Fibroblast of peridontal ligament (primary cell): Measurements from ENCODE around the gene TSSC4.

Experiments used
- DNase-seq: peaks from one replicate; pipeline ENCODE4 v3.0.0-alpha.2; 2010; ENCODE audit errors: extremely low read depth

The TSSC4 gene

DNA sequence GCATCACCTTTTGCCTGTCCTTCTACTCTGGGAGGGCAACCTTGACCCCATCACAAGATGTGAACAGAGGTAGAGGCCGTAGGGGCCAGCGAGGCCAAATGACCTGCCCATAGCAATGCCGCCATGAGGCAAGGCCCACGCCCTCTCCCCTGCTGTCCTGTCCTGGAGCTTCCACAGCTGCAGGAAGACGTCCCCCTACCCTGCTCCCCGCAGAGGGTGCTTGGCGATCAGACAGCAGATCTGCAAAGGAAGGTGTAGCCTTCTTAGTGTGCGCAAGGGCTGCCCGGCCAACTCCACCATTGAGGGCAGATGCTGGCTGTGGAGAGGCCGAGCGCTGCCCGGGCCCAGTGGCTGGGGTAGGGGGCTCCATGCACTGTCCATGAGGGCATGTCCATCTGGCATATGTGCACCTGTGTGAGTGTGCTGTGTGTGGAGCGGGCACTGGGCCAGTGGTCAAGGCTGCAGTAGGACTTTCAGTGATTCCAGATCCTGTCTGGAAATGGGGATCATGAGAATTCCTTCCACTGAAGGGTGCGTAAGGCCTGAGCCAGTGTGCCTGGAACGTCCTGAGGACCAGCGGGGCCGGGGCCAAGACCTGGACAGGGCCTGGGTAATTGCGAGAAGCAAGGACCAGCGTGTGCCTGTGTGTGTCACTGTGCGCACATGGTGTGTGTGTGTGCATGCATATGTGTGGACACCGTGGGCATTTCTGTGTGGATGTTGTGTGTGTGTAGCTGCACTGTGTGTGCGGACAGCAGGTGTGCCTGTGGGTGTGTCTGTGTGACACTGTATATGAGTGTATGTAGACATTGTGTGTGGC is 32.8 kb downstream of the TSSC4 start:
- no peak for DNase-seq

DNA sequence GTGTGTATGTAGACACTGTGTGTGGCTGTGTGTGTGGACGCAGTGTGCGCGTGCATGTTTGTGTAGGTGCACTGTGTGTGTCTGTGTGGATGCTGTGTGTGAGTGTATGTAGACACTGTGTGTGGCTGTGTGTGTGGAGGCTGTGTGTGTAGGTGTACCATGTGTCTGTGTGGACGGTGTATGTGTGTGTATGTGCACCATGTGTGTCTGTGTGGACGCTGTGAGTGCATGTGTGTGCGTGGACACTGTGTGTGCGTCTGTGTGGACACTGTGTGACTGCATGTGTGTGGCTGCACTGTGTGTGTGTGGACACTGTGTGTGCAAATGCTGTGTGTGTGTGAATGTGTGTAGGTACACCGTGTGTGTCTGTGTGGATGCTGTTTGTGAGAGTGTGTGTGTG is 33.5 kb downstream of the TSSC4 start:
- no peak for DNase-seq

DNA sequence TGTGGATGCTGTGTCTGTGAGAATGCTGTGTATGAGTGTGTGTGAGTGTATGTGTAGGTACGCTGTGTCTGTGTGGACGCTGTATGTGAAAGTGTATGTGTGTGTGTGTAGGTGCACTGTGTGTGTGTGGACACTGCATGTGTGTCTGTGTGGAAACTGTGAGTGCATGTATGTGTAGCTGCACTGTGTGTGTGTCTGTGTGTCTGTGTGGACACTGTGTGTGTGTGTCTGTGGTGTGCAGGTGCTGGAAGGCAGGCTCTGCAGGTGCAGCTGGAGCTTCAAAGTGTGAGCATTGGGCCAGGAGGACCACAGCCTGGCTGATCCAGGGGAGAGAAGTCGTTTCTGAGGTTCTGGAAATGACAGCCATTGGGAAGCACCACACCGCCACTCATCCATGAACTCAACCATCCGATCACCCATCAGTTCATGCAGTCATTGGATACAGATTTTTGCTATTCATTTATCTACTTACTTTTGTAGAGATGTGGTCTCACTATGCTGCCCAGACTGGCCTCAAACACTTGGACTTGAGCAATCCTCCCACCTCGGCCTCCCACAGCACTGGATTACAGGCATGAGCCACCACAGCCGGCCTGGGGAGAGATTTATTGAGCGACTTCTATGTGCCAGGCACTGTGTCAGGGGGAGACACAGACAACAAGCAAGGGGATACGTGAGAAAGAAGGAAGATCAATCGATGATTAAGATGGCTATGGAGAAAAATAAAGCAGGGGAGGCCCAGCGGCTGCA is 34.1 kb downstream of the TSSC4 start:
- DNase-seq: no peak

DNA sequence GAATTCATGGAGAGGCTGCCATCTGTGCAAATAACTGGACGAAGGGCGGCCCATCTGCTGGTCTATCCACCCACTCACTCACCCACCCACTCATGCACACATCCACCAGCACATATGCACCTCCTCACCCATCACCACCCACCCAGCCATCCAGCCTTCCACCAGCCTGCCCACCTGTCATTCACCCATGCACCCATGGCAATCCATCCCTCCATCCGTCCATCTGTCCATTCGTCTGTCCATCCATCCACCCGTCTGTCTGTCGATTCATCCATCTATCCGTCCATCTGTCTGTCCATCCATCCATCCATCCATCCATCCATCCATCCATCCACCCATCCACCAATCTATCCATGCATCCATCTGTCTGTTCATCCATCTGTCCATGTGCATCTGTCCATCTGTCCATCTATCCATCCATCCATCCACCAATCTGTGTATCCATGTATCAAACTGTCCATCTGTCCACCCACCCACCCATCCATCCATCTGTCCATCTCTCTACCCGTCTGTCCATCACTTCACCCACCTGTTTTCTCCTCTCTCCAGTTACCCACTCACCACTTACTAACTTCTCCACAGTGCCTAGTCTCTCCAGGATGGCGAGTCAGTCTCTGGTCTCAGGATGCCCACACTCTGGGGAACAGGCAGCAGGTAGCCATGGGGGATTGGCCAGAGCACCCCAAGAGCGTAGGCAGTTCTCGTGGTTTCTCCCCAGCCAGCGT is 34.9 kb downstream of the TSSC4 start:
- no peak for DNase-seq

DNA sequence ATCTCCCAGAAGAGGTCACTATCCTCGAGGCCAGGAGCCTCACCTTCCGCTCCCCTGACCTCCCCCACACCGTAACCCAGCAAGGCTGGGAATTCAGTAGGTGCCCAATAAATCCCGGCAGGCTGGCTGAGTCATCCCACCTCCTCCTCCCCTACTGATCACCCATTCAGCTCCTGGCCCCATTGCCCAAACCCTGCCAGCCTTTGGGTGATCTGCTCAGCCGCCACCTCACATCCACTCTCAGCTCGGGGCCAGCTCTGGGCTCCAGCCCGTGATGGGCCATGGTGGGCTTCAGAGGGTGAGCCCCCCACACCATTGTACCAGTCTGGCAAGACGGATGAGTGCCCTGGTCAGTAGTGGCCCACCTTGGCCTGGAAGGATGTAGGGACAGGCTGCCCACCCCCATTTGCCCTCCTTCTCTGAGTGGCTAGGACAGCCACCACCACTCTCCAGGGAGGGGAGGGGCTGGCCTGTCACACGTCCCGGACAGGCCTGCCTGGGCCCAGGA is 35.5 kb downstream of the TSSC4 start:
- no peak for DNase-seq

DNA sequence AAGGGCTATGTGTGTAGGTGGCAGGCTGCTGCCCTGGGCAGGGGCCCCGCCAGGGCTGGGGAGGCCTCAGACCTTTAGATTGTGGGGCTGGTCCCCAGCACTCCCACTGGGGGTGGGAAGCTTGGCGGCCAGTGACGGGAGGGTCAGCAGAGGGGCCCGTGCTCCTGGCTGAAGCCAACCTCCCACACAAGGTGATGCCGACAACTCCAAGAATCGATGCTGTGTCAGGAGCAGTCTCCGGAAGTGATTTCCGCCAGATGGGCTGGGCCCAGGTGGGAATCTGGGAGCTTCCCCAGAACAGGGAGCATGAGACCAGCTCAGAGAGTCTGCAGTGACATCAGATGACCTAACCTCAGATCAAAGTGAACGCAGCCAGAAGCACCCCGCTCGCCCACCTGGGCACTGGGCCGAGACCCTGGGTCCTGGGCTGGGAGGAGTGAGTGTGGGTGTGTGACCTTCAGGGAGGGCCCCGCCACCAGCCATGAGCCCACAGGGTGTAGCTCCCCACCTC is 36.0 kb downstream of the TSSC4 start:
- no peak for DNase-seq

DNA sequence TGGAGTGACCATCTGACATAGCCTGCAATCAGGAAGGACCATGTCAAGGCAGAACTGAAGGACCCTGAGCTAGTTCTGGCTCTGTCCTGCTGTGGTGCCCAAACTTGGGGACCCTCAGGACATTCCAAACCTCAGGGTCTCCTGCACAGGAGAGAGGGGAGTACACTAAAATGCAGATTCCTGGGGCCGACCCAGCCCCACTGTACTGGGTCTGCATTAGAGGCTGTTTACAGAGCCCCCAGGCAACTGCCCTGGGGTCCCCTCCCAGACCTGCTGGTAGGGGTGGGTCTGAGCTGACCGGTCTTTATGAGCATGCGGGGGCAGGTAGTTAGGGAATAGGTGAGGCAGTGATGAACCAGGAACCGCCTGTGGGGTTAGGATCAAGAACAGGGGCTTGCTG is 37.0 kb downstream of the TSSC4 start:
- DNase-seq: no peak

DNA sequence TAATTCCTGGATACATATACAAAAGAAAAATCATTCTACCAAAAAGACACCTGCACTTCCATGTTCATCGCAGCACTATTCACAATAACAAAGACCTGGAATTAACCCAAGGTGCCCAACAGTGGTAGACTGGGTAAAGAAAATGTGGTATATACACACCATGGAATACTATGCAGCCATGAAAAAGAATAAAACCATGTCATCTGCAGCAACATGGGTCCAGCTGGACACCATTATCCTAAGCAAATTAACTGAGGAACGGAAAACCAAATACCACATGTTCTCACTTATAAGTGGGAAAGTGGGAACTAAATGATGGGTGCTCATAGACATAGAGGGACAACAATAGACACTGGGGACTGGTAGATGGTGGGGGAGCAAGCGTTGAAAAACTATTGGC is 39.3 kb downstream of the TSSC4 start:
- DNase-seq: no peak

DNA sequence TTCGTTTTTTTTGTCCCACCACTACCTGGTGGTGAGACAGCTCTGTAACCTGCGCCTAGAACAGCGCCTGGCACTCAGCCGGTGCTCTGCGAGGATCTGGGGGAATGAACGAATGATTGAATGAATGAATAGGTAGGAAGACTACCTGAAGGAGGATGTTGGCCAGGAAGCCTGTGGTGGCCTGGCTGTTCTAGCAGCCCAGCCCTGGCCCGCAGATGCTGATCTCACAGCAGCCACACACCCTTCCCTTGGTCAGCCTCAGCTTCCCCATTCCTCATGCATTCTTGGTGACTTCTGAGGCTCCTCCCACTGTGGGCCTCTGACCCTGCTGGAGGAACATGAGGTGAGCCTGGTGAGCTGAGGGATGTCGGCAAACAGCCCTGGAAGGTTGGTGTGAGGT is 40.1 kb downstream of the TSSC4 start:
- no peak for DNase-seq

DNA sequence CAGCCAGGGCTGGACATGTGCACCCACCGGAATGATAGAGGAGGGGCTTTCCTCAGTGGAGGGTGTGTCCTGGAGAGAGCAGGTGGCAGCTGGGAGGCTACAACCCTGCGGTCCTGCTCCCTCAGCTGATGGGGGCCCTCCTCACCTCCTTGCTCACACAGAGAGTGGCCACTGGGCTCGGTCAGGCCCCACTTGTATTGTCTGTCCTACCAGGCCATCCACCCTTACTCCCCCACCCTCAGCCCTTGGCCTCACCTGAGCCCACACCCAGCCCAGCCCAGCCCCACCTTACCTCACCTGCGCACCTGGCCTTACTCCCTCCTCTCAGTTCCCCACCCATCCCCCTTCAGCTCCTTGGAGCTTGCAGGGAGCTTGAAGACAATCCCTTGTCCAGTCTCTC is 40.6 kb downstream of the TSSC4 start:
- DNase-seq: no peak

DNA sequence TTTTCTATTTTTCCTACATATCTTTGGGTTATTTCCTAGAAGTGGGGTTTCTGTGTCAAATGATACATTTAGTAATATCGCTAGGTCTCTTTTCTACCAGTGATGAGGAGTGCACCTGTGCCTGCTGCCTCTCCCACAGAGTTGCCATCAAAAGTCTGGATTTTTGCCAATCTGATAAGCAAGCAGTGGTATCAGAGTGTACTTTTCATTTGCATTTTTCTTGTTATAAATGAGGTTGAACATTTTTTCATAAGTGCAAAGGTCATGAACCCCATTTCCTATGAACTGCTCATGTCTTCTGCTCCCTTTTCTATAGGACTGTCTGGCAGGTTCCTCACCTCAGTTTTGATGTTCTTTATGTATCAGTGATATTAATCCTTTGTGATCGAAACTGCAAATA is 42.0 kb downstream of the TSSC4 start:
- DNase-seq: no peak

DNA sequence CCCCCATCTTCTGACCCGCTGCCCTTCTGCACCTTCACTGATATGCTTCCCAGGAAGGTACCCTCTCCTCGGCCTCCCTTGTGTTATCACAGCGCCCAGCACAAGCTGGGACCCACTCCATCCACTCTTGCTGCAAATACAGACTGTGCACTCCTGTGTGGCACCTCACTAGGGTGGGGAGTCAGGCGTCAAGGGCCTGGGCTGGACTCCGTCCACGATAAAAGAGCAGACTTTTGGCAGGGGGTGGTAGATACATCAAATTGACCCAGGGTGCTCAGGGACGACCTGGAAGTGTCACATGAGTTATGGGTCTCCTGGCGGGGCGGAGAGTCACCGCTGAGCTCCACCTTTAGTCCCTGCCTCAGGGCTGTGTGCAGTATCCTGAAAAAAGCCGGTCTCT is 42.9 kb downstream of the TSSC4 start:
- DNase-seq: no peak

DNA sequence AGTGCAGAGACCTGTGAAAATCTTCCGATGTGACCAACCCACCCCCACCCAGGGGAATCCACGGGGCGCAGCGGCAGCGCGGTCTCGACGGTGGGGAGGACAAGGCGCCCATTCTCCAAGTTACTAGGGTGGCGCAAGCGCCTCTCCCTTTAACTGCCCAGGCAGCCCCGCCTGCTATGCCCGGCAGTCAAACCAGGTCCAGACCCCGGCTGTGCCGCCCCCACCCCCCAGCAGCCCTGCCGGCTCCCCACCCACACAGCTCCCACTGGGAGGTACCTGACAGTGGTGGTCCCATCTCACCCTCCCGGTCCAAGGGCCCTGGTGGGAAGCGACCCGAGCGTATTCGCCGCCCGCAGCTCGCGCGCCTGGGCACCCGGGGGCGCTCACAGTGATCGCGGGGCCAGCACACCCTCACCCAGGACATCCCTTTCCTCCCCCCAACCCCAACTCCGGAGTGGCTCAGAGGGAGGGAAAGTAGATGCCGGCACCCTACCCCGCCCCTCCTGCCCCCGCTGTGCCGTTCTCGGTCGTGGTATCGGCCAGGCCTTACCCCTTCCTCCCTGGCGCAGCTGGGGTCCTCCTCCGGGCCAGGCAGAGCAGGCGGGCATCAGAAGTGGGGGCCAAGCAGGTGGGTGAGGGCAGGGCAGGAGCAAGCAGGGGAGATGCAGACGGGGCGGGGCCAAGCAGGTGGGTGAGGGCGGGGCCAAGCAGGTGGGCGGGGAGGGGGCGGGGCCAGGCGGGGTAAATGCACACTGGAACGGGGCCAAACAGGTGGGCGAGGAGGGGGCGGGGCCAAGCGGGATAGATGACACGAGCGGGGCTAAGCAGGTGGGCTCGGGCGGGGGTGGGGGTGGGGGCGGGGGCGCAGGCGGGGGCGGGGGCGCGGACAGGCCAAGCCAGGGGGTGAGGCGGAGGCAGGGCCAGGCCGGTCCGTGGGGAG is 43.6 kb downstream of the TSSC4 start, which contains the start of gene TRPM5:
Gene TRPM5, minus strand, starts transcription at position 634 of the 940 bp plus-strand sequence. CDS start 21,478 bp downstream, outside the sequence.
- DNase-seq: no peak

DNA sequence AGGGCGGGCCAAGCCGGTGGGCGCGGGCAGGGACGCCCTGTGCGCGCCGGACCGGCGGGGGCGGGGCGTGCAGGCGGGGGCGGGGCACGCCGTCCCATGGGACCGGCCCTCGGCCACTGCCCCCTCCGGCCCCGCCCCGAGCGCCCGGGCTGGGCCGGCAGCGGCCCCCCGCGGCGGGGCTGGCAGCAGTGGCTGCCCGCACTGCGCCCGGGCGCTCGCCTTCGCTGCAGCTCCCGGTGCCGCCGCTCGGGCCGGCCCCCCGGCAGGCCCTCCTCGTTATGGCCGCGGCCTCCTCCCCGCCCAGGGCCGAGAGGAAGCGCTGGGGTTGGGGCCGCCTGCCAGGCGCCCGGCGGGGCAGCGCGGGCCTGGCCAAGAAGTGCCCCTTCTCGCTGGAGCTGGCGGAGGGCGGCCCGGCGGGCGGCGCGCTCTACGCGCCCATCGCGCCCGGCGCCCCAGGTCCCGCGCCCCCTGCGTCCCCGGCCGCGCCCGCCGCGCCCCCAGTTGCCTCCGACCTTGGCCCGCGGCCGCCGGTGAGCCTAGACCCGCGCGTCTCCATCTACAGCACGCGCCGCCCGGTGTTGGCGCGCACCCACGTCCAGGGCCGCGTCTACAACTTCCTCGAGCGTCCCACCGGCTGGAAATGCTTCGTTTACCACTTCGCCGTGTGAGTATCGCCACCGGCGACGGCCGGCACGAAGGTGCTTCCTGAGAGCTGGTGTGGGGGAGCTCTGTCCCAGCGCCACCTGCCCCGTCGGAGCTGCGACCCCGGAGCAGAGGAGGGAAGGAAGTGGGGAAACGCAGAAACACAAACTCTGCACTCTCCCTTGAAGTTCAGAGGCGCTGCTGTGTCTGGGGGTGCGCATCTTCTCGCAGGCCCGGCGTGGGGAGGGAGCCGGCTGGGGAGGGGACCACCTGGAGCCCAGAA is 44.5 kb downstream of the TSSC4 start, which contains the start of gene KCNQ1:
Gene KCNQ1, plus strand, starts transcription at position 188 of the 925 bp plus-strand sequence. Its CDS starts 91 bp downstream, at position 279.
- no peak for DNase-seq

DNA sequence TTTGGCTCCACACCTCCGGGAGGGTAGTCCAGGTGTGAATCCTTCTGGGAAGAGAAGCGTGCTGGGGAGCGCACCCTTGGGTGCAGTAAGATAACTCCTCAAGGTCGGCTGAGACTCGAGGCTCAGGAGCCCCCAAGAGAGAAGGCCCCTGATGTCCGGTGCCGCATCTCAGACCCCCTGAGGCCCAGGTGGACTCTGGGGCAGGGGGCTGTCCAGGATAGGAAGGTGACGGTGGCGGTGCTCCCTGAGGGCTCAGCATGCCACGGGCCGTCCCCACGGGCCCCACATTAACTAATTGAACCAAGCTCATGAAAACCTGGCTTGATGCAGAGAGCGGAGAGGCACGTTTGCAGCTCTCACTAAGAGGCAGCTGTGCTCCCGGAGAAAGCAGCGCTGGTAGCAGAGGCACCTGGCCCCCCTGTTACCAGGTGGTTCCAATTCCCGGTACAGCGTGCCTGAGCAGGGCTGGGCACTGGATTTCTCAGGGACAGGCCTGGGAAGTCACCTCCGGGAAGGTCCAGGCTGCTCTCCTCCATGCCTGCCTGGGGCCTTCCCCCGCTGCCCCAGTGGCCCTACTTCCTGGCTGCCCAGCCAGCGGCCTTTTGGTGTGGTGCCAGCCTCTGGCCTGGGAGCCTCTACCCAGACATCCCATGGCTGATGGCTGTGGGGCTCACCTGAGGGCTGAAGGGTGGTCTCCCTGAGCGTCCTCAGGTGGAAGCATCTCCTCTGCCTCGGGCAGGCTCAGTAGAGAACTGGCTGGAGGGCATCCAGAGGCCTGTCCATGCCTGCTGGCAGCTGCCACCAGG is 45.4 kb downstream of the TSSC4 start:
- DNase-seq: no peak

DNA sequence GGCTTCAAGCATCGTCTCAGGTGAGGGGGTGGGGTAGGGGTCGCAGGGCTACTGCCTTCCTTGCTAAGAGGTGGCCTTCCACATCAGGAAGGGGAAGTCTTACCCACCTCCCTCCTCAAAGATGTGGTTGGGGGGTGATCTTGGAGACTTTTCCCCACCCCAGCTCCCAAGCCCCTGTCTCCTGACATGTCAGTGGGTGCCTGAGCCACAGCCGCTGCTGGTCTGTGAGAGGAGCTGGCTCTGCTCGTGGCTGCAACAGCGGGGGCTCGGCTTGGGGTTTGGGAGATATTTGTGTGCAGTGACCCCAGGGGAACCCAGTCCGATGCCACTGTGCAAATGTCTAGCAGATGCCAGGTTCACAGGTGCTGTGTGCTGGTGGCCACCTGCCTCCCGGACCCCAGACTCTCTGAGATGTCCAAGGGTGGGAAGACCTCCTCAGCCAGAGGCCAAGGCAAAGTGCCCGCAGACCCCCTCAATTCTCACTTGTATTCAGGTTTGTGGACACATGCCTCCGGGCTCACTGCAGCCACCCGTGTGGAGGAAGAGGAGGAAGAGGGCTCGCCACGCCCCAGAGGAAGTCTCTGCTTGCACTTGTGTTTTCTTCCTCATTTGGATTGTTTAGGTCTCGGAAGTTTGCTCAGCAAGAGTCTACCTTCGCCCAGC is 46.2 kb downstream of the TSSC4 start:
- no peak for DNase-seq

DNA sequence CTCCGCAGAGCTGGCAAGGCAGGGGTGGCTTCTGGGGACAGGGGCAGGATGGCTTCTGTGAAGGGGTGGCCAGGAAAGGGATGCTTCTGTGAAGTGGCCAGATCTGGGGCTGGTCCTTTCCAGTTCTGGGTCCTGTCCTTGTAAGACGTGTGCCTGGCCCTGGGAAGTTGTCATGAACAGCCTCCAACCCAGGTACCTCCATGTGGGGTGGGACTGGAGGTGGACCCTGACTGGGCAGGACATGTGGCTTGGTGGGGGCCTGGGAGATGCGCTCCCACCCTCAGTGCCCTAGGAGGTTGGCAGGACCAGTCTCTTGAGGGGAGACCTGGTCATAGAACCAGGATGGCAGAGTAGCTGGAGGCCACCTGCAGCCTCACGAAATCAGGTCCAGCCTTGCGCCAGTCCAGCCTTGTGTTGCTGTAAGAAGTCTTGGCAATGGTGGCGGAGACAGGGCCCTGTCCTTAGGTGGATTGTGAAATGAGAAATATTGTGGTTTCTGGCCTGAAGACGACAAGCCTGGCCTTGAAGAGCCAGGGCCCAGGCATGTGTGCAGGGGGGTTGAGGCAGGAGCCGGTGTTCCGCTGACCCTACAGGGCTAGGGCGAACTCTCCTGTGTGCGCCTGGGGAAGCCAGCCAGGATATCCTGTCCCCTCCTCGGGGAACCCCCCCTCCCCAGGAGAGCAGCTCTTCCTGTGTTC is 46.9 kb downstream of the TSSC4 start:
- DNase-seq: no peak
